CD4-positive, CD25-positive, alpha-beta regulatory T cell (primary cell): ENCODE results near the gene MELTF. TPM values are rescaled to one million over a fixed set of nuclear protein-coding genes. Genes with fewer than 3 reads are reported as not detected.
A peak's percentile ranks its signal among the peaks of the same experiment; 100 is the strongest.

Experiments used
- ATAC-seq, 2 donors: fragments of 150-1000 bp; cut with Tn5 transposase; one replicate each; pipeline ENCODE4 v1.10.0; 2021; ENCODE audit warnings: low read depth in 2 of 2, moderate number of reproducible peaks in 2 of 2, moderate library complexity in 1 of 2
- DNase-seq, 3 donors: peaks; one replicate each; pipeline versions ENCODE4 v3.0.0 to v3.0.0-alpha.2; 2012 to 2022; ENCODE audit warnings: mixed read lengths in 1 of 3
- H3K27ac ChIP-seq: one replicate; pipeline ENCODE4 v1.7.0; 2013; ENCODE audit warnings: mild to moderate bottlenecking, low read length; ENCODE audit not compliant: insufficient read depth, poor library complexity, severe bottlenecking
- H3K27me3 ChIP-seq: one replicate; pipeline ENCODE4 v1.7.0; 2013; ENCODE audit warnings: low read length; ENCODE audit not compliant: control insufficient read depth, insufficient read depth
- H3K36me3 ChIP-seq: one replicate; pipeline ENCODE4 v1.7.0; 2013; ENCODE audit warnings: mild to moderate bottlenecking, low read length, moderate library complexity; ENCODE audit not compliant: control insufficient read depth, insufficient read depth
- H3K4me1 ChIP-seq: 2 replicates; pipeline ENCODE4 v1.7.0; 2013; ENCODE audit warnings: mild to moderate bottlenecking, low read length; ENCODE audit not compliant: insufficient read depth, control insufficient read depth, poor library complexity, severe bottlenecking
- H3K4me3 ChIP-seq: one replicate; pipeline ENCODE4 v1.7.0; 2013; ENCODE audit warnings: low read depth, mild to moderate bottlenecking, low read length, moderate library complexity
- H3K9me3 ChIP-seq, 2 experiments: 1 replicate in 1 of 2; 2 replicates in 1 of 2; pipeline ENCODE4 v1.7.0; 2013; ENCODE audit warnings: low read length in 2 of 2, mild to moderate bottlenecking in 1 of 2, moderate library complexity in 1 of 2; ENCODE audit not compliant: control insufficient read depth in 2 of 2
- H3K27ac Mint-ChIP-seq, 3 donors: one replicate each; pipeline ENCODE4 v1.8.0; 2020 to 2022; ENCODE audit warnings: mild to moderate bottlenecking in 3 of 3, mixed read lengths in 3 of 3, moderate library complexity in 2 of 3
- H3K27me3 Mint-ChIP-seq: one replicate; pipeline ENCODE4 v1.8.0; 2022; ENCODE audit warnings: mild to moderate bottlenecking, mixed read lengths
- H3K36me3 Mint-ChIP-seq: one replicate; pipeline ENCODE4 v1.8.0; 2020; ENCODE audit warnings: mixed read lengths
- H3K4me1 Mint-ChIP-seq, 4 donors: one replicate each; pipeline ENCODE4 v1.8.0; 2020 to 2022; ENCODE audit warnings: mixed read lengths in 4 of 4, mild to moderate bottlenecking in 1 of 4
- H3K4me3 Mint-ChIP-seq, 4 donors: one replicate each; pipeline ENCODE4 v1.8.0; 2020 to 2022; ENCODE audit warnings: mild to moderate bottlenecking in 4 of 4, mixed read lengths in 4 of 4, moderate library complexity in 3 of 4
- H3K9me3 Mint-ChIP-seq, 7 donors: one replicate each; pipeline ENCODE4 v1.8.0; 2020 to 2022; ENCODE audit warnings: mixed read lengths in 7 of 7, mild to moderate bottlenecking in 3 of 7, moderate library complexity in 2 of 7
- polyA plus RNA-seq, 4 donors: library from polyadenylated mRNA; unstranded; fragments of 300-500 nt; fragmentation: Illumina TruSeq; gene quantifications; one replicate each; pipeline ENCODE4 v1.2.3, GENCODE V29; 2021
- total RNA-seq: library from RNA; stranded (reverse); gene quantifications from one replicate; pipeline ENCODE4 v1.2.3, GENCODE V29; 2022

MELTF gene
- total and polyA plus RNA-seq, 5 donors from 2014 or later = 0.10 to 1.4 (median 0.47) TPM

DNA sequence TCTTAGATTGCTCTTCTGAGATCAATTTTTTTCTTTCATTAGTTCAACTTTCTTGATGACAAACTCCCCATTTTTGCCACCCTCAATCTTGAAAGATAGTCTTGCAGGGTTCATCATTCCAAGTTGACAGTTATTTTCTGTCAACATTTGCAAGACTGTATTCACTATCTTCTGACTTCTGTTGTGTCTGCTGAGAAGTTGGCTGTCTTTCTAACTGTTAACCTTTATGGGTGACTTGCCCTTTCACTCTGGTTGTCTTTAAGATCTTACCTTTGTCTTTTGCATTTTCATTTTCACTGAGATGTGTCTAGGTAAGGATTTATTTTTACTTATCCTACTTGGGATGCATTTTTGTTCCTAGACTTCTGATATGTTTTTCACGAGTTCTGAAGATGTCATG, 46.4 kb downstream of the MELTF start:
- peaks cover 19% of the 10 kb centered on the region for H3K27me3 Mint-ChIP-seq
- no peak overlapping the region for H3K27ac ChIP-seq
- H3K36me3 Mint-ChIP-seq = no peaks in the 10 kb centered on the region
- peaks cover 0 to 8% (median 2%) of the 10 kb centered on the region in 4 donors for H3K4me1 Mint-ChIP-seq
- H3K36me3 ChIP-seq = no peaks in the 10 kb centered on the region
- DNase-seq = no peak
- peaks cover 4 to 11% of the 10 kb centered on the region in 2 experiments for H3K9me3 ChIP-seq
- ATAC-seq = no peak
- no peak overlapping the region for H3K4me3 Mint-ChIP-seq
- H3K4me3 ChIP-seq = no peak overlapping the region
- H3K4me1 ChIP-seq = no peaks in the 10 kb centered on the region
- H3K27ac Mint-ChIP-seq = no peak overlapping the region
- peaks cover 10% of the 10 kb centered on the region for H3K27me3 ChIP-seq
- H3K9me3 Mint-ChIP-seq = peaks cover 0 to 11% (median 6%) of the 10 kb centered on the region in 7 donors

- peaks cover 19% of the 10 kb centered on the region for H3K27me3 Mint-ChIP-seq
These were observed 48.0 kb downstream of the MELTF start for GRCh38 chr3:196981657-196982056.

DNA sequence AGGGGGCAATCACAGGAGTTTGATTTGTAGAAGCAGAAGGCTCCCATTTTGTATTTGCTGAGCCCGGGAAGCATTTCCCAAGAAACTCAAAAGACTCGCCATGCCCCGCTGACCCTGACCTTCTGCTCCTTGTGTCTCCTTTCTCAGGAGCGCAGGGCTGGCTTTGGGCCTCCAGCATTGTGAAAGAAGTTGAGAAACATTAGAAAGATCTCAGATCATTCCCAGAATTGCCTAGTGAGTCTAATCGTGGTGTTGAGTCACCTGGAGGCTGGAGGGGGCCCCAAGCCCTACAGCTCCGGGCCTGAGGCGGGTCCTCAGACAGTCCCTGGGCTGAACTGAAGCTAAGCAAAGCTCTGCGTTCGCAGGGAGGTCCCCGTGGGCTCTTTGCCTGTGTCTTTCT, 50.1 kb downstream of the MELTF start:
- Histone ChIP-seq H3K4me3 (no peak overlapping the region), H3K9me3 (peaks cover 4 to 11% of the 10 kb centered on the region in 2 experiments), H3K4me1 (no peaks in the 10 kb centered on the region), H3K36me3 (no peaks in the 10 kb centered on the region), H3K27ac (no peak overlapping the region), H3K27me3 (peaks cover 8% of the 10 kb centered on the region)
- Mint-ChIP-seq H3K4me1 (peaks cover 0 to 8% (median 2%) of the 10 kb centered on the region in 4 donors), H3K4me3 (no peak overlapping the region), H3K27me3 (peaks cover 26% of the 10 kb centered on the region), H3K36me3 (no peaks in the 10 kb centered on the region), H3K27ac (no peak overlapping the region), H3K9me3 (peaks cover 0 to 11% (median 6%) of the 10 kb centered on the region in 7 donors)
- DNase-seq (no peak), ATAC-seq (no peak)

More at GRCh38 chr3:196981657-196982056, 48.0 kb downstream of the MELTF start:
- no peak overlapping the region for H3K4me3 Mint-ChIP-seq
- ATAC-seq (no peak), DNase-seq (no peak)
- Histone ChIP-seq H3K4me1 (no peaks in the 10 kb centered on the region), H3K27me3 (peaks cover 10% of the 10 kb centered on the region), H3K36me3 (no peaks in the 10 kb centered on the region), H3K4me3 (no peak overlapping the region), H3K9me3 (peaks cover 4 to 11% of the 10 kb centered on the region in 2 experiments), H3K27ac (no peak overlapping the region)
- no peak overlapping the region for H3K27ac Mint-ChIP-seq
- peaks cover 0 to 11% (median 6%) of the 10 kb centered on the region in 7 donors for H3K9me3 Mint-ChIP-seq
- no peaks in the 10 kb centered on the region for H3K36me3 Mint-ChIP-seq
- H3K4me1 Mint-ChIP-seq = peaks cover 0 to 8% (median 2%) of the 10 kb centered on the region in 4 donors

DNA sequence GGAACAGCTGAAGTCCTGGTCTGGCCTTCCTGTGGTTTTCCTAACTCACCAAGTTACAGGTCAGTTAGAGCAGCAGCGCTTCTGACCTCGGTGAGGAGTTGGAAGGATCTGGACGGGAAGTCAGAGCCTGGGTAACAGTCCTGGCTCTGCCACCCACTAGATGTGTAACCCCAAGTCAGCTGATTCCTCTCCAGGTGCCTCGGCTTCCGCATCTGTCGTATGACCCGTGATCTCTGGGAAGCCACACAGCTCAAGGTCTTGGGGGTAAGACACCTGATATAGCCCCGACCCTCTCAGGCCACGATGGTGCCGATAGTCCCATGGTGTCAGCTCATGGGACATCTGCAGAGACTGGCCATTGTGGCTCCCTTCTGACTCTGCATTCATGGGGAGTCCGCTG, 52.7 kb downstream of the MELTF start:
- no peaks in the 10 kb centered on the region for H3K36me3 Mint-ChIP-seq
- Histone ChIP-seq H3K27ac (no peak overlapping the region), H3K36me3 (no peaks in the 10 kb centered on the region), H3K9me3 (no peaks in the 10 kb centered on the region), H3K4me1 (no peaks in the 10 kb centered on the region), H3K4me3 (no peak overlapping the region), H3K27me3 (peaks cover 2% of the 10 kb centered on the region)
- peaks cover 0 to 8% (median 2%) of the 10 kb centered on the region in 4 donors for H3K4me1 Mint-ChIP-seq
- H3K27me3 Mint-ChIP-seq = peaks cover 19% of the 10 kb centered on the region
- no peak for ATAC-seq
- peaks cover 0 to 4% (median 0%) of the 10 kb centered on the region in 7 donors for H3K9me3 Mint-ChIP-seq
- H3K27ac Mint-ChIP-seq = no peak overlapping the region
- DNase-seq = no peak
- peak overlapping the region in 1 of 4 donors; percentile 12 for H3K4me3 Mint-ChIP-seq

DNA sequence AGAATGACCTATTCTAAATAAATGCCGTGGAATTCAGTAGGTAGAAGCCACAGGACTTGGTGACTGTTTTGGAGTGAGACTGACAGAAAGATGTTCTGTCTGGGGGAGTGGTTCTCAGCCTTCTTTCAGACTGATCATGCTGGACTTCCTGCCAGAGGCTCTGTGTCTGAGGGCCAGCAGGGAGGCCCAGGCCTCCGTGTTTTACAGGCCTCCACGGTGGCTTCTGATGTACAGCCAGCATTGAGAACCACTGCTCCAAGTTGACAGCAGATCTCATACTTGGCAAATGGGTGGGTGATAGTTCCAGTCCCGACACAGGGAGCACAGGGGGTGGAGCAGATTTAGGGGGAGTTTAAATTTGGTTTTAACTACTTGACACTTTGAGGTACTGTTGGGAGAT, 54.3 kb downstream of the MELTF start:
- Mint-ChIP-seq H3K4me3 (no peak overlapping the region), H3K4me1 (peaks cover 0 to 11% (median 4%) of the 10 kb centered on the region in 4 donors), H3K27ac (no peak overlapping the region), H3K36me3 (no peaks in the 10 kb centered on the region), H3K9me3 (no peaks in the 10 kb centered on the region), H3K27me3 (peaks cover 14% of the 10 kb centered on the region)
- Histone ChIP-seq H3K9me3 (no peaks in the 10 kb centered on the region), H3K27ac (no peak overlapping the region), H3K36me3 (no peaks in the 10 kb centered on the region), H3K4me3 (no peak overlapping the region), H3K4me1 (no peaks in the 10 kb centered on the region), H3K27me3 (peaks cover 3% of the 10 kb centered on the region)
- no peak for ATAC-seq
- no peak for DNase-seq

DNA sequence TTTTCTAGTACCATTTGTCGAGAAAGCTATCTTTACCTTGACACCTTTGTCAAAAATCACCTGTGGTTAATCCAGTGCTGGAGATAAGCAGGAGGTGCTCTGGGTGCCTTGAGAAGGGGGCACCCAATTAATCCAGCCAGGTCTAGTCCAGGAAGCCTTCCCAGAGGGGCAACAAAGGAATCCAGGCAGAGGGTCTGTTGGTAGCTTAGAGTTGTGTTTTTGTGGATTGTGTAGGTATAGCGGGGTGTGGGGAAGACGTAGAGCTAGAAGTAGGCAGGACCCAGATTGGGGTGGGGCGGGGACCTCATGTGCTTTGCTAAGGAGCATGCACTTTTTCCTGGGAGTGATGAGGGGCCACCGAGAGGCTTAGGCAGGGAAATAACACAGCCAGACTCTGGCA, 55.0 kb downstream of the MELTF start:
- Mint-ChIP-seq H3K4me1 (peaks cover 0 to 14% (median 5%) of the 10 kb centered on the region in 4 donors), H3K4me3 (peak overlapping the region in 1 of 4 donors; percentile 27), H3K27me3 (peaks cover 13% of the 10 kb centered on the region), H3K9me3 (no peaks in the 10 kb centered on the region), H3K36me3 (no peaks in the 10 kb centered on the region), H3K27ac (no peak overlapping the region)
- DNase-seq (no peak), ATAC-seq (no peak)
- H3K9me3 ChIP-seq = no peaks in the 10 kb centered on the region
- H3K4me3 ChIP-seq = no peak overlapping the region
- H3K27me3 ChIP-seq = peaks cover 3% of the 10 kb centered on the region
- peaks cover 3% of the 10 kb centered on the region for H3K4me1 ChIP-seq
- no peak overlapping the region for H3K27ac ChIP-seq
- H3K36me3 ChIP-seq = no peaks in the 10 kb centered on the region

DNA sequence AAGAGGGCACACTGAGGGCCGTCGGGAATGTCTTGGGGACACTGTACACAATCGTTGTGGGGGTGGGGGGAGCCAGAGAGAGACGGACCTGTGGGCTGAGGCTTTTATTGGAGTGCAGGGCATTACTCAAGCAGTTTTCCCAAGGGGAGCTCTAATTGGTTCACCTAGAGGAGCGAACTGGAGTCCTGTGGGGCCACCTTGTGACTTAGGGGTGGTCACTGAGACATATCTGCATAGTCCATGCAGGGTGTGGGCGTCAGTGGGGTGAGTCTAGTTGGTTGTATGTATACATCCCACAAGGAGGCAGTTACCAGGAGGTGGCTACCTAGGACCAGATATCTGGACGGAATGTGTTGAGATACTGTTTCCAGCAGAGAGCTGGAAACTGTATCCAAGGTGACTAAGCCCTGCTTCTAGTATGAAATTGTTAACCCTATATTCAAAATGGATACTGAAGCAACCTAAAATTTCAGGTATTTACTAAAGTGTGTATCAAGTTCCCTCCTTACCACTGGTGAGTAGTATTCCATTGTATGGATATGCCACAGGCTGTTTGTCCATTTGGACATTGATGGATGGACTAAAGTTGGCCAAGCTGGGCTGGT, 58.4 kb downstream of the MELTF start:
- no peak for DNase-seq
- H3K36me3 ChIP-seq = no peaks in the 10 kb centered on the region
- H3K27me3 ChIP-seq = peaks cover 3% of the 10 kb centered on the region
- no peak overlapping the region for H3K27ac ChIP-seq
- Mint-ChIP-seq H3K9me3 (no peaks in the 10 kb centered on the region), H3K27me3 (peaks cover 20% of the 10 kb centered on the region), H3K4me1 (peaks cover 0 to 18% (median 3%) of the 10 kb centered on the region in 4 donors), H3K27ac (no peak overlapping the region), H3K36me3 (no peaks in the 10 kb centered on the region), H3K4me3 (peak overlapping the region in 3 of 4 donors; percentile 28 to 89 (median 85))
- peaks cover 11% of the 10 kb centered on the region for H3K4me1 ChIP-seq
- H3K9me3 ChIP-seq = no peaks in the 10 kb centered on the region
- no peak overlapping the region for H3K4me3 ChIP-seq
- ATAC-seq = no peak

DNA sequence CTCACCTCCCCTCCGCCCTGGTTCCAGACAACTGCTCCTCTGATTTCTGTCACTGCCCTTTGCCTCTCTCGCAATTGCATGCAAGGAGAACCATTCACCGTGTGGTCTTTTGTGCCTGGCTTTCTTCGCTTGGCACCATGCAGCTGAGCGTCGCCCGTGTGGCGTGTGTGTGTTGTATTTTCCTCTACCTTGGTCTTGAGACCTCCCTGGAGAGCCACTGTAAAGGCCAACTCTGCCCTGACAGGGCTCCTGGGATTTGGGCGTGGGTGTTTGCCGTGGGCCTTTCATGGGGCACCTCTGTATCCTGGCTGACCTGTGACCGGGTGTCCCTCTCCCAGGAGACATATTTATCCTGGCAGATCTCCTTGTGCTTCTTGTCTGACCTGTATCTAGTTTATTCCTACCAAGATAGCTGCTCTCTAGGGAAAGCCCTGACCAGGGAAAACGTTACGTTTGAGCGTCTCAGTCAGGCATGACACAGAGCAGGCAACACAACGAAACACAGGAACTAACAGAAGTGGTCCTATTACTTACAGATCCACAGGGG, 59.0 kb downstream of the MELTF start:
- Mint-ChIP-seq H3K4me1 (peaks cover 0 to 18% (median 3%) of the 10 kb centered on the region in 4 donors), H3K36me3 (no peaks in the 10 kb centered on the region), H3K27me3 (peaks cover 16% of the 10 kb centered on the region), H3K9me3 (no peaks in the 10 kb centered on the region), H3K4me3 (peak overlapping the region; percentile 83 to 96 (median 87)), H3K27ac (peak overlapping the region in 1 of 3 donors; percentile 20)
- Histone ChIP-seq H3K36me3 (no peaks in the 10 kb centered on the region), H3K4me3 (no peak overlapping the region), H3K27ac (no peak overlapping the region), H3K9me3 (no peaks in the 10 kb centered on the region), H3K4me1 (peaks cover 11% of the 10 kb centered on the region), H3K27me3 (peaks cover 3% of the 10 kb centered on the region)
- ATAC-seq (no peak), DNase-seq (no peak)
